Ishikawa (cell line): ENCODE data around the gene SNRPE.

Source experiments
- CEBPB ChIP-seq: IDR thresholded peaks from 2 replicates; pipeline ENCODE4 v1.6.1; 2012
- CREB1 ChIP-seq: IDR thresholded peaks from 2 replicates; pipeline ENCODE4 v1.6.1; 2012; ENCODE audit warnings: low read depth
- EGR1 ChIP-seq: IDR thresholded peaks from 2 replicates; pipeline ENCODE4 v1.6.1; 2012
- EP300 ChIP-seq: IDR thresholded peaks from 2 replicates; pipeline ENCODE4 v1.6.1; 2012; ENCODE audit warnings: borderline replicate concordance
- FOXM1 ChIP-seq: IDR thresholded peaks from 2 replicates; pipeline ENCODE4 v1.6.1; 2012; ENCODE audit warnings: low read depth, borderline replicate concordance
- MAX ChIP-seq: IDR thresholded peaks from 2 replicates; pipeline ENCODE4 v1.6.1; 2012
- NFIC ChIP-seq: IDR thresholded peaks from 2 replicates; pipeline ENCODE4 v1.6.1; 2012
- RAD21 ChIP-seq: IDR thresholded peaks from 2 replicates; pipeline ENCODE4 v1.6.1; 2012; ENCODE audit warnings: low read depth
- REST ChIP-seq: IDR thresholded peaks from 2 replicates; pipeline ENCODE4 v1.6.1; 2012; ENCODE audit warnings: low read depth, mild to moderate bottlenecking
- TAF1 ChIP-seq: IDR thresholded peaks from 2 replicates; pipeline ENCODE4 v1.6.1; 2012; ENCODE audit warnings: low read depth, mild to moderate bottlenecking
- TCF12 ChIP-seq: IDR thresholded peaks from 2 replicates; pipeline ENCODE4 v1.6.1; 2012; ENCODE audit warnings: low read depth
- TEAD4 ChIP-seq: IDR thresholded peaks from 2 replicates; pipeline ENCODE4 v1.6.1; 2012
- USF1 ChIP-seq: IDR thresholded peaks from 2 replicates; pipeline ENCODE4 v1.6.1; 2012
- YY1 ChIP-seq: IDR thresholded peaks from 2 replicates; pipeline ENCODE4 v1.6.1; 2012; ENCODE audit warnings: low read depth
- ZBTB7A ChIP-seq: IDR thresholded peaks from 2 replicates; pipeline ENCODE4 v1.6.1; 2012; ENCODE audit warnings: low read depth

Gene SNRPE

GRCh38 chr1:203839081-203839480, 22.3 kb upstream of the SNRPE start:
- TF ChIP-seq FOXM1 (no peak), EP300 (no peak)

GRCh38 chr1:203840208-203840808, 21.1 kb upstream of the SNRPE start:
- TF ChIP-seq TCF12: no peak
- no peak for TF ChIP-seq CREB1
- TF ChIP-seq RAD21: no peak
- no peak for TF ChIP-seq USF1
- no peak for TF ChIP-seq YY1
- TF ChIP-seq TEAD4: no peak
- no peak for TF ChIP-seq MAX
- no peak for TF ChIP-seq CEBPB
- no peak for TF ChIP-seq FOXM1
- TF ChIP-seq REST: no peak
- TF ChIP-seq ZBTB7A: no peak
- TF ChIP-seq TAF1: no peak
- no peak for TF ChIP-seq EP300
- TF ChIP-seq EGR1: no peak
- TF ChIP-seq NFIC: no peak

GRCh38 chr1:203842559-203842876, 18.9 kb upstream of the SNRPE start:
- TF ChIP-seq EP300 (no peak), ZBTB7A (no peak), REST (no peak), TEAD4 (no peak), YY1 (no peak), EGR1 (no peak), FOXM1 (no peak)

- TF ChIP-seq RAD21 (no peak), FOXM1 (no peak), MAX (no peak), NFIC (no peak), TCF12 (no peak), CREB1 (no peak), YY1 (no peak), USF1 (no peak), REST (no peak), EGR1 (no peak), EP300 (no peak), CEBPB (no peak), TAF1 (no peak), ZBTB7A (no peak), TEAD4 (no peak)
These were observed 18.0 kb upstream of the SNRPE start for GRCh38 chr1:203843435-203843834.

- no peak for TF ChIP-seq TCF12
- no peak for TF ChIP-seq USF1
- TF ChIP-seq TEAD4: peak; percentile 43; the same call in 1 of the 2 replicates
- TF ChIP-seq ZBTB7A: no peak
- TF ChIP-seq TAF1: no peak
These were observed 3.3 kb upstream of the SNRPE start for GRCh38 chr1:203858055-203858454.
